Loucy (cell line): ENCODE data around the gene CLTA.

ENCODE experiments used
- H2AFZ ChIP-seq: fragments of 200-600 bp; sonication (generic); 2 replicates; pipeline ENCODE4 v1.6.0; 2016; ENCODE audit warnings: antibody characterized with exemption, mild to moderate bottlenecking, low read length, moderate library complexity
- H3F3A ChIP-seq: fragments of 200-600 bp; 2 replicates; pipeline ENCODE4 v1.6.0; 2016; ENCODE audit warnings: antibody characterized with exemption, low read depth, mild to moderate bottlenecking
- H3K27me3 ChIP-seq: fragments of 200-600 bp; sonication (generic); 2 replicates; pipeline ENCODE4 v1.6.1; 2014; ENCODE audit warnings: low read length, mild to moderate bottlenecking; ENCODE audit not compliant: insufficient read depth, poor library complexity, severe bottlenecking
- H3K36me3 ChIP-seq: fragments of 200-600 bp; sonication (generic); 2 replicates; pipeline ENCODE4 v1.6.1; 2016; ENCODE audit warnings: low read length; ENCODE audit not compliant: insufficient read depth
- H3K4me1 ChIP-seq: fragments of 200-600 bp; sonication (generic); 2 replicates; pipeline ENCODE4 v1.5.1; 2014; ENCODE audit warnings: low read length, mild to moderate bottlenecking; ENCODE audit not compliant: insufficient read depth, poor library complexity, severe bottlenecking
- H3K4me2 ChIP-seq: fragments of 200-600 bp; sonication (generic); 2 replicates; pipeline ENCODE4 v1.6.0; 2014; ENCODE audit warnings: antibody characterized with exemption, low read length, low read depth, mild to moderate bottlenecking; ENCODE audit not compliant: poor library complexity, severe bottlenecking
- H3K4me3 ChIP-seq: fragments of 200-600 bp; sonication (generic); 2 replicates; pipeline ENCODE4 v1.5.1; 2014; ENCODE audit warnings: low read length, mild to moderate bottlenecking, mixed read lengths; ENCODE audit not compliant: poor library complexity, severe bottlenecking
- H3K79me2 ChIP-seq: fragments of 200-600 bp; sonication (generic); 2 replicates; pipeline ENCODE4 v1.6.1; 2014; ENCODE audit warnings: low read length; ENCODE audit not compliant: insufficient read depth
- H3K9ac ChIP-seq: fragments of 200-600 bp; sonication (generic); 2 replicates; pipeline ENCODE4 v1.6.0; 2014; ENCODE audit warnings: mild to moderate bottlenecking, low read depth, low read length, moderate library complexity; ENCODE audit not compliant: poor library complexity, severe bottlenecking
- H3K9me2 ChIP-seq: fragments of 200-600 bp; sonication (generic); replicated peaks from 2 replicates; pipeline ENCODE4 v1.6.1; 2016; ENCODE audit warnings: low read depth, low read length, mixed read lengths
- H3K9me3 ChIP-seq: fragments of 200-600 bp; sonication (generic); 2 replicates; pipeline ENCODE4 v1.6.1; 2014; ENCODE audit warnings: mild to moderate bottlenecking, antibody characterized with exemption, low read length, low read depth; ENCODE audit not compliant: insufficient read depth
- H4K20me1 ChIP-seq: fragments of 200-600 bp; sonication (generic); 2 replicates; pipeline ENCODE4 v1.6.0; 2014; ENCODE audit warnings: antibody characterized with exemption, low read length, mild to moderate bottlenecking; ENCODE audit not compliant: insufficient read depth, poor library complexity, severe bottlenecking
- EZH2phosphoT487 ChIP-seq: fragments of 200-600 bp; IDR thresholded peaks from 2 replicates; pipeline ENCODE4 v1.6.1; 2018; ENCODE audit warnings: antibody characterized with exemption, mild to moderate bottlenecking, moderate library complexity, borderline replicate concordance
- TF ChIP-seq, protein P1 (sequence below): fragments of 200-600 bp; sonication (generic); conservative IDR thresholded peaks from 2 replicates; pipeline ENCODE4 v1.5.1; 2014; ENCODE audit warnings: mild to moderate bottlenecking, antibody characterized with exemption, low read length

CLTA gene

DNA sequence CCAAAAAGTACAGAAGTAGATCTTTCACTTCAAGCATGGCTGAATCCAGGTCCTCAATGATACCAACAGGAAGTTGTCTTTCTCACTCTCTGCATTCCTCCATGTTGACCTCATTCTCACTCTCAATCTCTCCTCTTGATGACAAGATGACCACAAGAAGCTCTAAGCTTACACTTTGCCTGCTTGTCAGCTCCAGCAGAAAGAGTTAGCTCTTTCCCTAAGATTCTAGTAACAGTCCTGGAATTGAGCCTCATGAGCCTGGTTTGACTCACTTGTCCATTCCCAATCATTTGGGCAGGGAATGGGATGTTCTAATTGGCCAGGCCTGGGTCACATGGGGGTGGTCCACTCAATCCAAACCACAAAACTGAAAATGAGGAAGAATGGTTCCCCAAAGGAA, 3.3 kb upstream of the CLTA start:
- Histone ChIP-seq H2AFZ (0 out of 2 replicates have a peak overlapping the region, but pooled peaks have one; percentile 7), H3K4me2 (no peak overlapping the region), H3K9ac (no peak overlapping the region), H4K20me1 (peaks cover 15% of the 10 kb centered on the region), H3K9me2 (no peaks in the 10 kb centered on the region), H3K4me1 (peaks cover 16% of the 10 kb centered on the region), H3K27me3 (no peaks in the 10 kb centered on the region), H3K36me3 (no peaks in the 10 kb centered on the region), H3K4me3 (no peak overlapping the region), H3F3A (no peaks in the 10 kb centered on the region), H3K79me2 (peaks cover 17% of the 10 kb centered on the region), H3K9me3 (no peaks in the 10 kb centered on the region)
- TF ChIP-seq EZH2phosphoT487 = no peak
- TF ChIP-seq, protein P1, sequence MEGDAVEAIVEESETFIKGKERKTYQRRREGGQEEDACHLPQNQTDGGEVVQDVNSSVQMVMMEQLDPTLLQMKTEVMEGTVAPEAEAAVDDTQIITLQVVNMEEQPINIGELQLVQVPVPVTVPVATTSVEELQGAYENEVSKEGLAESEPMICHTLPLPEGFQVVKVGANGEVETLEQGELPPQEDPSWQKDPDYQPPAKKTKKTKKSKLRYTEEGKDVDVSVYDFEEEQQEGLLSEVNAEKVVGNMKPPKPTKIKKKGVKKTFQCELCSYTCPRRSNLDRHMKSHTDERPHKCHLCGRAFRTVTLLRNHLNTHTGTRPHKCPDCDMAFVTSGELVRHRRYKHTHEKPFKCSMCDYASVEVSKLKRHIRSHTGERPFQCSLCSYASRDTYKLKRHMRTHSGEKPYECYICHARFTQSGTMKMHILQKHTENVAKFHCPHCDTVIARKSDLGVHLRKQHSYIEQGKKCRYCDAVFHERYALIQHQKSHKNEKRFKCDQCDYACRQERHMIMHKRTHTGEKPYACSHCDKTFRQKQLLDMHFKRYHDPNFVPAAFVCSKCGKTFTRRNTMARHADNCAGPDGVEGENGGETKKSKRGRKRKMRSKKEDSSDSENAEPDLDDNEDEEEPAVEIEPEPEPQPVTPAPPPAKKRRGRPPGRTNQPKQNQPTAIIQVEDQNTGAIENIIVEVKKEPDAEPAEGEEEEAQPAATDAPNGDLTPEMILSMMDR = no peak

DNA sequence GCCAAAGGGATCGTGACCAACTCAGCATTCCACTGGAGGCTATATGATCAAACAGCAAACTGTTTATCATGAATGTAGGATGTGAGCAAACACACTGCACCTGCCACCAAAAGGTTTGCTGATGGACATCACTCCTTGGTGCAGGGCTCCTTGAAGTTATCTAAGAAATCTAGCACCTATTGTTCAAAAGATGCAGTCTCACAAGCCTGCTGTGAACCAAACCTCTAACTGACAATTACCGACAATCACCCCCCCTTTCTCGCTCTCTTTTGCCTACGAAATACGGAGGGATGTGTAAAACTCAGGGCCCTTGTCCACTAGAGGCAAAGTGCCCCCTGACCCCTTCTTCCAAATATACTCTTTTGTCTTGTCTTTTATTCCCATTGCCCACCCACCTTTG, 2.5 kb upstream of the CLTA start:
- Histone ChIP-seq H2AFZ (no peak overlapping the region), H3K27me3 (no peaks in the 10 kb centered on the region), H3K9me3 (no peaks in the 10 kb centered on the region), H3F3A (no peaks in the 10 kb centered on the region), H4K20me1 (peaks cover 23% of the 10 kb centered on the region), H3K4me3 (no peak overlapping the region), H3K79me2 (peaks cover 25% of the 10 kb centered on the region), H3K9ac (no peak overlapping the region), H3K4me1 (peaks cover 24% of the 10 kb centered on the region), H3K36me3 (no peaks in the 10 kb centered on the region), H3K4me2 (no peak overlapping the region), H3K9me2 (no peaks in the 10 kb centered on the region)
- TF ChIP-seq, protein P1 = no peak
- TF ChIP-seq EZH2phosphoT487 = no peak

DNA sequence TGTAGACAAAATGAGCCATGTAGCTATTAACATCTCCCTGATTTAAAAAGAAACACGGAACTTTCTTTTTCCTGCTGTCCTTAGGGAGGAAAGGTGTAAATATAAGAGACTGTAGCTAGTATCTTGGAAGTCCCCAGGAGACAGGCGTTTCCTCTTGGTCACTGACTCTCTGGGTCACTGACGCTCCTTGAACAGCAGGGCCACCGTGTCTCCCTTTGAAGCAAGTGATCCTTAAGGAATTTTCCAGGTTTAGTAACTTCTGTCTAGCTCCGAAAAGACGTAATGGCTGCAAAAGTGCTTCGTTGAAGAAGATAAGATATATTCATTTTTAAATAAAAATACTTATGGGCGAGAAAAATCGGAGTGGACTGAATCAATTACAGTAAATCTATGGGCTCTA, 745 bp upstream of the CLTA start:
- Histone ChIP-seq H3K4me3 (peak overlapping the region; percentile 96), H3K4me2 (peak overlapping the region; percentile 88), H3K79me2 (peaks cover 42% of the 10 kb centered on the region), H4K20me1 (peaks cover 39% of the 10 kb centered on the region), H2AFZ (peak overlapping the region; percentile 71), H3K9me3 (no peaks in the 10 kb centered on the region), H3K9me2 (no peaks in the 10 kb centered on the region), H3K36me3 (no peaks in the 10 kb centered on the region), H3K4me1 (peaks cover 40% of the 10 kb centered on the region), H3K9ac (peak overlapping the region; percentile 96), H3K27me3 (no peaks in the 10 kb centered on the region), H3F3A (no peaks in the 10 kb centered on the region)
- TF ChIP-seq, protein P1 = no peak
- TF ChIP-seq EZH2phosphoT487 = no peak
